HepG2 (cell line): Measurements from ENCODE around the gene PADI2. TPM values are rescaled to one million over a fixed set of nuclear protein-coding genes. Genes with fewer than 3 reads are reported as not detected.

ENCODE experiments used
- ATAC-seq: fragments of 200-7000 bp; cut with Tn5 transposase; 3 replicates; pipeline ENCODE4 v1.9.1; 2020; ENCODE audit warnings: mild to moderate bottlenecking, moderate library complexity
- BruUV-seq: library from RNA; stranded (reverse); fragments of 400-500 nt; replicated peaks from 2 replicates; lab custom pipeline; 2021; lab: Mats Ljungman, UMichigan
- CTCF ChIA-PET: fragments of 300-600 bp; formaldehyde crosslinking; extraction: SDS; loops from one replicate; lab custom pipeline; 2021; ENCODE audit warnings: low total read pairs, inconsistent platforms, low intra/inter-chr PET ratio; lab: Yijun Ruan, JAX
- POLR2A ChIA-PET: fragments of 350-600 bp; sonication (Branson Sonifier 250); formaldehyde crosslinking; loops from one replicate; lab custom pipeline; 2020; ENCODE audit warnings: antibody characterized with exemption, inconsistent platforms; lab: Yijun Ruan, JAX
- DNase-seq: peaks from one replicate; pipeline ENCODE4 v3.0.0-alpha.2; 2015; ENCODE audit warnings: low spot score
- FAIRE-seq: peaks from 3 replicates; lab custom pipeline; 2011; peaks lifted over from hg19 to GRCh38; lab: Jason Lieb, UNC
- H2AFZ ChIP-seq: one replicate; pipeline ENCODE4 v1.6.1; 2011; ENCODE audit warnings: low read length, inconsistent platforms
- H3K27ac ChIP-seq: fragments of 300-600 bp; 3 replicates; pipeline ENCODE4 v1.8.0; 2011; ENCODE audit warnings: mixed run types, mild to moderate bottlenecking, mixed read lengths, low read length, inconsistent platforms; ENCODE audit not compliant: insufficient read depth; ENCODE audit errors: extremely low read length
- H3K27me3 ChIP-seq, 2 experiments: fragments of 200-600 bp in 1 of 2; 2 replicates in 1 of 2; 3 replicates in 1 of 2; pipeline versions ENCODE4 v1.6.0 to v1.8.0; 2011; ENCODE audit warnings: low read length in 2 of 2, mild to moderate bottlenecking in 2 of 2, moderate library complexity in 2 of 2, inconsistent platforms in 1 of 2; ENCODE audit not compliant: insufficient read depth in 2 of 2, control insufficient read depth in 1 of 2
- H3K36me3 ChIP-seq, 2 experiments: fragments of 200-600 bp in 1 of 2; replicated peaks in 1 of 2; 2 replicates in 1 of 2; 3 replicates in 1 of 2; pipeline versions ENCODE4 v1.5.1 to v1.8.0; 2011; ENCODE audit warnings: low read length in 2 of 2, inconsistent platforms in 1 of 2; ENCODE audit not compliant: insufficient read depth in 2 of 2, control insufficient read depth in 1 of 2
- H3K4me1 ChIP-seq: 2 replicates; pipeline ENCODE4 v1.5.1; 2012; ENCODE audit warnings: low read length, inconsistent platforms; ENCODE audit not compliant: insufficient read depth
- H3K4me2 ChIP-seq: 2 replicates; pipeline ENCODE4 v1.6.0; 2011; ENCODE audit warnings: low read depth, low read length, inconsistent platforms
- H3K4me3 ChIP-seq, 3 experiments: fragments of 200-600 bp in 1 of 3; sonication (generic), shearing (Covaris generic) in 1 of 3; replicated peaks in 1 of 3; 2 replicates each; pipeline ENCODE4 v1.5.1; 2011 to 2016; ENCODE audit warnings: low read length in 3 of 3, inconsistent platforms in 2 of 3, low read depth in 2 of 3, mild to moderate bottlenecking in 2 of 3, control low read depth in 1 of 3, mixed read lengths in 1 of 3; ENCODE audit not compliant: insufficient read depth in 1 of 3
- H3K79me2 ChIP-seq: one replicate; pipeline ENCODE4 v1.6.1; 2011; ENCODE audit warnings: low read length, inconsistent platforms; ENCODE audit not compliant: insufficient read depth
- H3K9ac ChIP-seq: 2 replicates; pipeline ENCODE4 v1.6.0; 2011; ENCODE audit warnings: mild to moderate bottlenecking, low read depth, low read length, inconsistent platforms; ENCODE audit not compliant: insufficient read depth
- H3K9me3 ChIP-seq: 2 replicates; pipeline ENCODE4 v1.5.1; 2012; ENCODE audit warnings: mild to moderate bottlenecking, low read length
- H4K20me1 ChIP-seq: 2 replicates; pipeline ENCODE4 v1.6.0; 2011; ENCODE audit warnings: inconsistent platforms, mild to moderate bottlenecking, low read length, moderate library complexity; ENCODE audit not compliant: insufficient read depth
- ATM ChIP-seq: fragments of 450-650 bp; IDR thresholded peaks from 2 replicates; pipeline ENCODE4 v1.7.1; 2017; ENCODE audit warnings: mild to moderate bottlenecking, borderline replicate concordance
- CREM ChIP-seq, 2 experiments: sonication (generic) in 1 of 2; formaldehyde crosslinking in 1 of 2; IDR thresholded peaks; 2 replicates each; pipeline versions ENCODE4 v1.4.0 to v1.6.1; 2016 to 2020; ENCODE audit warnings: antibody characterized with exemption in 1 of 2, mild to moderate bottlenecking in 1 of 2, missing genetic modification reagents in 1 of 2
- HOXA9 ChIP-seq: sonication (generic); formaldehyde crosslinking; IDR thresholded peaks from 2 replicates; pipeline ENCODE4 v1.8.1; 2022; ENCODE audit warnings: missing genetic modification reagents, mild to moderate bottlenecking, moderate library complexity, borderline replicate concordance
- NAIF1 ChIP-seq: sonication (generic); formaldehyde crosslinking; IDR thresholded peaks from 2 replicates; pipeline ENCODE4 v1.5.0; 2020; ENCODE audit warnings: mild to moderate bottlenecking, missing genetic modification reagents, borderline replicate concordance
- TEAD2 ChIP-seq: sonication (generic); formaldehyde crosslinking; IDR thresholded peaks from 2 replicates; pipeline ENCODE4 v1.9.0; 2021; ENCODE audit warnings: missing genetic modification reagents
- ZMYM4 ChIP-seq: sonication (generic); formaldehyde crosslinking; IDR thresholded peaks from 2 replicates; pipeline ENCODE4 v1.8.1; 2023; ENCODE audit warnings: mild to moderate bottlenecking, missing genetic modification reagents
- ZSCAN29 ChIP-seq: sonication (generic); formaldehyde crosslinking; conservative IDR thresholded peaks from 2 replicates; pipeline ENCODE4 v1.4.0; 2020; ENCODE audit warnings: mild to moderate bottlenecking, missing genetic modification reagents
- WGBS: methylation state at CpG from one replicate; pipeline ENCODE4 v1.1.6; 2017; ENCODE audit warnings: low lambda C conversion rate; 5-methylcytosine and 5-hydroxymethylcytosine counted together
- in situ Hi-C: cut with HindIII; loops from 2 replicates; pipeline ENCODE4 v1.10.0; 2017; ENCODE audit warnings: low pct_unique_long_range_greater_than_20kb; ENCODE audit not compliant: extremely low pct_ligation_motif_present
- intact Hi-C: fragments of 100-400 bp; cut with micrococcal nuclease; formaldehyde crosslinking; loops from one replicate; pipeline ENCODE4 v1.10.0; 2022; ENCODE audit not compliant: unreplicated experiment
- polyA plus RNA-seq, 8 experiments: library from polyadenylated mRNA; depleted of rRNA in 3 of 8; stranded (reverse) in 7 of 8; unstranded in 1 of 8; fragments of >200 nt; fragmentation: Illumina TruSeq in 4 of 8; extraction: Trizol in 4 of 8; gene quantifications; 2 replicates each; pipeline versions ENCODE4 v1.2.1 to v1.2.3, GENCODE V29; 2011 to 2016; ENCODE audit warnings: low read depth in 4 of 8, missing spikeins in 1 of 8, mixed read lengths in 1 of 8; ENCODE audit not compliant: insufficient read depth in 1 of 8
- total RNA-seq, 5 experiments: library from RNA; depleted of rRNA; stranded (reverse); fragments of >200 nt; fragmentation: Illumina TruSeq; extraction: Trizol; gene quantifications; 2 replicates each; pipeline ENCODE4 v1.2.3, GENCODE V29; 2016; ENCODE audit warnings: low read depth in 1 of 5

Gene PADI2
- total and polyA plus RNA-seq, 2 of the 13 experiments (the other 11 are each of a cell fraction or from before 2014, with no cell fraction given), result not detected

DNA sequence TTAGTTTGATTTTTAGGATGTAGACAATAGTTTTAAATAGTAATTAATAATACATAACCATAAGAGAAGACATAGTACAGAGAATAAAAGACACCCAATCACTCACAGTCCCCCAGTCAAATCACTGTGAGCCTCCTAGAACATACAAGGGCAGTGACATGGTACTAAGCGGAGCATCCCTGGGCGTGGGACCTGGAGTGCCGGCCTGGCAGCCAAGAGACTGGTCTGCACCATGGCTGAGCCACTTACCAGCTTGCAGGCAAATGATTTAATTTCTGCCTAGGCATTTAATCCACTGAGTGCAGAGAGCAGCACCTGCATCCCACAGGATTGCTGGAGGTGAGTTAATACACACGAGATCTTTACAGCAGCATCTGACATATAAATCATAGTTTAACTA, 85.8 kb downstream of the PADI2 start:
- WGBS, result 92% methylated on average over 4 of the region's 4 CpGs
- no peak overlapping the region for H3K27ac ChIP-seq
- H3K4me2 ChIP-seq, result no peak overlapping the region
- H4K20me1 ChIP-seq, result no peaks in the 10 kb centered on the region
- in situ Hi-C loops, result no loop called here
- H3K36me3 ChIP-seq, result peaks cover 8 to 56% of the 10 kb centered on the region in 2 experiments; a peak in 4 of 5 replicates
- DNase-seq (no peak), ATAC-seq (no peak)
- intact Hi-C loops, result no loop called here
- ChIA-PET CTCF (no interaction called here), POLR2A (no interaction called here)
- H3K79me2 ChIP-seq, result no peaks in the 10 kb centered on the region
- H3K9ac ChIP-seq, result no peak overlapping the region
- no peaks in the 10 kb centered on the region for H3K27me3 ChIP-seq
- no peak overlapping the region for H3K4me3 ChIP-seq
- no peaks in the 10 kb centered on the region for H3K4me1 ChIP-seq
- TF ChIP-seq NAIF1 (no peak), ATM (no peak), ZMYM4 (no peak), CREM (IDR thresholded peaks at IDR 0.05) (no peak), CREM (CRISPR knock-in tag; IDR thresholded peaks at IDR 0.05) (no peak), ZSCAN29 (CRISPR knock-in tag) (no peak), HOXA9 (CRISPR knock-in tag) (no peak)
- TF ChIP-seq, all 625 proteins: peak for 0
- Histone ChIP-seq H3K9me3 (no peaks in the 10 kb centered on the region), H2AFZ (no peak overlapping the region)
- no TSS peak for BruUV-seq
- FAIRE-seq, result no peak

DNA sequence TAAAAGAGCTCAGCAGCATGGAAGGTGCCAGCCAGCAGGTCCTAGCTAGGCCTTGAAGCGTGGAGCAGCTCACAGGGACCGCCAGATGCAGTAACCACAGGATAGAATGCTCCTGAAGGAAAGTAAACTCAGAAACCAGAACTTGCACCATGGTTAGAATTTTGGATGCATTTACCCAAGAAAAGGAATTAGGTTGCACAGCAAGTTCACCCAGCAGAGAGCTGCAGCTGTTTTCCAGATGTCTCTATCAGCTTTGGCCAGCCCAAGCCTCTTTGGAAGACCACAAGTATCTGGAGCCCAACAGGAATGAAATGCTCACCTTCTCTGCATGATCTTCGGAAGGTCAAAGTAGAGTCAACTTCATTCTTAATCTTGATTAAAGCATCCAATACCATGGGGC, 86.5 kb downstream of the PADI2 start:
- Histone ChIP-seq H3K27me3 (no peaks in the 10 kb centered on the region), H3K4me3 (no peak overlapping the region), H4K20me1 (no peaks in the 10 kb centered on the region), H3K4me2 (no peak overlapping the region), H2AFZ (no peak overlapping the region), H3K27ac (no peak overlapping the region), H3K79me2 (no peaks in the 10 kb centered on the region), H3K4me1 (no peaks in the 10 kb centered on the region), H3K36me3 (peaks cover 10 to 57% of the 10 kb centered on the region in 2 experiments; a peak in 4 of 5 replicates), H3K9ac (no peak overlapping the region), H3K9me3 (no peaks in the 10 kb centered on the region)
- FAIRE-seq, result no peak
- 98% methylated on average over 3 of the region's 3 CpGs for WGBS
- intact Hi-C loops, result no loop called here
- CTCF ChIA-PET, result no interaction called here
- in situ Hi-C loops, result no loop called here
- DNase-seq, result no peak
- ATAC-seq, result no peak
- no peak for TF ChIP-seq TEAD2 (CRISPR knock-in tag)
- POLR2A ChIA-PET, result no interaction called here
- BruUV-seq, result no TSS peak
